GM23248 (cell line): Measurements from ENCODE around the gene CES4A.
"Not testable (repeated sequence)": the region's sequence is repeated elsewhere in the genome, so short reads cannot be mapped to it uniquely, and the experiment has no call there.

ENCODE experiments used
- EZH2 ChIP-seq: fragments of 200-600 bp; sonication (generic); IDR thresholded peaks from 2 replicates; pipeline ENCODE4 v1.6.1; 2018; ENCODE audit warnings: antibody characterized with exemption, mild to moderate bottlenecking; ENCODE audit not compliant: insufficient read depth, poor library complexity, severe bottlenecking
- EZH2phosphoT487 ChIP-seq: fragments of 200-600 bp; sonication (generic); IDR thresholded peaks from 2 replicates; pipeline ENCODE4 v1.6.1; 2018; ENCODE audit warnings: antibody characterized with exemption, moderate library complexity, mild to moderate bottlenecking, low read depth; ENCODE audit not compliant: insufficient read depth

DNA sequence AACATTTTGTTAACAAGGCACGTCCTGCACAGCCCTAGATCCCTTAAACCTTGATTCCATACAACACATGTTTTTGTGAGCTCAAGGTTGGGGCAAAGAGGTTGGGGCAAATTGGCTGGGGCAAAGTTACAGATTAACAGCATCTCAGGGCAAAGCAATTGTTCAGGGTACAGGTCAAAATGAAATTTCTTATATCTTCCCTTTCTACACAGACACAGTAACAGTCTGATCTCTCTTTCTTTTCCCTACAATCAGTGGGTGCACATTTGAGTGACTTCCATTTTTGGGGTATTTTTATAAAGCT is 32.3 kb upstream of the CES4A start:
- not testable (repeated sequence) for TF ChIP-seq EZH2, EZH2phosphoT487
